GM21619 (cell line): ENCODE data around the gene MACF1.

Experiments
- ATAC-seq: cut with Tn5 transposase; IDR thresholded peaks from one replicate; pipeline ENCODE4 v1.9.1; 2021; ENCODE audit not compliant: unreplicated experiment

The MACF1 gene

DNA sequence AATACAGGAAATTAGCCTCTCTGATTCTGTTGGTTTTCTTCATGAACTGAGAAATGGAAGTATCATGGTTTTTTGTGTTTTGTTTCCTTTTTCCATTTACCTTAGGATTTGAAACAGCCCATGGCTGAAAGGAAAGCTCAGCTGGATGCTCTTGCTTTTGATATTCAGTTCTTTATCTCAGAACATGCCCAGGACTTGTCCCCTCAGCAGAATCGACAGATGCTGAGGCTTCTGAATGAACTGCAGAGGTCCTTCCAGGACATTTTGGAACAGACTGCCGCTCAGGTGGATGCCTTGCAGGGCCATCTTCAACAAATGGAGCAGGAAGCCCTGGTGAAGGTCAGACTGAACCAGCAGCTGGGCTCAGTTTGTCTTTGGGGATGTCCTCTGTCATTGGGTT, 142.4 kb downstream of the MACF1 start:
- ATAC-seq = no peak

DNA sequence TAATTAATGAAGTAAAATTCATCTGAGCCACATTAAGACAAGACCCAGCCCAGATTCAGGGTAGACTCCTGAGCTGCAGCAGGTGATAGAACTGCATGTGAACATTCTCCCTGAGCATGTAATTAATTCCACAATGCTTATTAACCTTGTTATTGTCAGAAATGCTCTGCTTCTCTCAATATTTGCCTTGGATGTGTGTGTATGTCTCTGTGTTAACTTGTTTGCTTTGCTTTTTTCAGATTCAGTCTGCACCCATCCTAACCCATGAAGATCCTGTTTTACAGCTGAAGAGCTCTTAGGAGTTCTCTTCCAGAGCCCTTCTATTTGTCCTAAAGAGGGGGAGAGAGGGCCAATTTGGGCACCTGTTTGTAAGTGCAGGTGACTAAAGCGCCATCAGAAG, 143.8 kb downstream of the MACF1 start:
- ATAC-seq = no peak

DNA sequence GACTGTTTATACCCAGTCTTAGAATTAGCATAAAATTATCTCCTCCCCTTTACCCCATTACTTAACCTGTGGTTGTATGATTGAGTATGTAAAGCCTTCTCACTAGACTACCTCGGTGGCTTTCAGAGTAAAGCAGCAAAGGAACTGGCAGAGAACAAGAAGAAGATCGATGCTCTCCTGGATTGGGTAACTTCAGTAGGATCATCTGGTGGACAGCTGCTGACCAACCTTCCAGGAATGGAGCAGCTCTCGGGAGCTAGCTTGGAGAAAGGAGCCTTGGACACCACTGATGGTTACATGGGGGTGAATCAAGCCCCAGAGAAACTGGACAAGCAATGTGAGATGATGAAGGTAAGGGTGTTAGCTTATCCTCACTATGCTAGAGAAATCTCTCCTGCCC, 148.4 kb downstream of the MACF1 start:
- ATAC-seq = no peak

DNA sequence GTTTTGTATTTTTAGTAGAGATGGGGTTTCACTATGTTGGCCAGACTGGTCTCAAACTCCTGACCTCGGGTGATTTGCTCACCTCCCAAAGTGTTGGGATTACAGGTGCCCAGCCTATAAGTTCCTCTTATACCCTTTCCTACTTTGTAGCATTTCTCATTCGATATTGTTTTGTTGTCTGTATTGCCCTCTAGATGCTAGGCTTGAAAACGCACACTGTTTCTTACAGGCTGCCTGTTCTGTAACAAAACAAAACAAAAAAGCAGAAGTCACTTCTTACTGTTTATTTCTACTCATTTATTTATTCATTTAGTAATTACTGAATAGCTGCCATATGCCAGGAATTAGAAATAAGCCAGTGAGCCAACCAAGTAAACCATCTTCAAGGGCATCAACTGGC, 150.1 kb downstream of the MACF1 start:
- no peak for ATAC-seq

DNA sequence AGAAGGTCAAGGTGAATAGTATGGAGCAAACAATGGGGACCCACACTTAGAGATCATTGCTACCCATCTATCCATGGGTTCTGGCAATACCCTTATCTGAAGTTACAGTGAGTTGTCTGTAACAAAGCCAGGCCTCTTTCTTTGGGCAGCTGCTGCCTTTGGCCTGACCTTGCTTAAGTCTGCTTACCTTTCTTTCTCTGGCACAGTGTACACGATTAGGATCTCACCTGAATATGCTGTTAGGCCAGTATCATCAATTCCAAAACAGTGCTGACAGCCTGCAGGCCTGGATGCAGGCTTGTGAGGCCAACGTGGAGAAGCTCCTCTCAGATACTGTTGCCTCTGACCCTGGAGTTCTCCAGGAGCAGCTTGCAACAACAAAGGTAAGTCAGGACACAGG, 154.0 kb downstream of the MACF1 start:
- no peak for ATAC-seq

DNA sequence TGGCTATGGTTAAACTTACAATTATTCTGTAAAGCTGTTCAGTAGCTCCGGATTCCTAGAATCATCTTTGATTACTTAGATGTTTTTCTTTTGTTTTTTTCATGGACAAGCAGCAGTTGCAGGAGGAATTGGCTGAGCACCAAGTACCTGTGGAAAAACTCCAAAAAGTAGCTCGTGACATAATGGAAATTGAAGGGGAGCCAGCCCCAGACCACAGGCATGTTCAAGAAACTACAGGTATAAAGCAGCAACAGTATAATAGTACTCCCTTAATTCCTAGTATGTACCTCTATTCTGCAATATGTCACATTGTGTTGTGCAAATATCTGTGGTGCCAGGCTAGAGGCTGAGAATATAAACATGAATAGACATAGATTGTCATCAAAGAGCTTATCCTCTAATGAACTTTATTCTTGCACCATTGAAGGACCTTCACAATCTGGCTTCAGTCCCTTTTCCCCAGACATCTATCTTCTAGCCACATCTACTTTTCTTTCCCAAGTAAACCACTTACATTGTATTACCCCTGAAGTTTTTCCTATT, 154.6 kb downstream of the MACF1 start:
- no peak for ATAC-seq

DNA sequence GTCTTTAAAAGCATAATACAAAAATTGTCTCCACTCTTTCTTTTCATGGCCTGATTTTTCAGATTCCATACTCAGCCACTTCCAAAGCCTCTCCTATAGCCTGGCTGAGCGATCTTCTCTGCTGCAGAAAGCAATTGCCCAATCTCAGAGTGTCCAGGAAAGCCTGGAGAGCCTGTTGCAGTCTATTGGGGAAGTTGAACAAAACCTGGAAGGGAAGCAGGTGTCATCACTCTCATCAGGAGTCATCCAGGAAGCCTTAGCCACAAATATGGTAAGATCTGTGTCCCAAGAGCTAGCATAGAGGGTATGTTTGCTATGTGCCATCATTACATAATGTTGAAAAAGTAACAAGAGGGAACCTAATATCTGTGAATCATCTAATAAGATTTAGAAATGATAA, 156.2 kb downstream of the MACF1 start:
- ATAC-seq = no peak

DNA sequence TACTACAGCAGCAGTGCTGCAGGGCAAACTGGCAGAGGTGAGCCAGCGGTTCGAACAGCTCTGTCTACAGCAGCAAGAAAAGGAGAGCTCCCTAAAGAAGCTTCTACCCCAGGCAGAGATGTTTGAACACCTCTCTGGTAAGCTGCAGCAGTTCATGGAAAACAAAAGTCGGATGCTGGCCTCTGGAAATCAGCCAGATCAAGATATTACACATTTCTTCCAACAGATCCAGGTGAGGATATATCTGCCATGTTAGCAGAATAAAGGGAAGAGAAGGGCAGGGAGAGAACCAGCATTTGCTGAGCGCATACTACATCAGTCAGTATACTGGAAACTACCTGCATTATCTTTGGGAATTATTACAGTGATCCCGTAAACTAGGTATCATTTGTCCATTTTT, 157.0 kb downstream of the MACF1 start:
- no peak for ATAC-seq

DNA sequence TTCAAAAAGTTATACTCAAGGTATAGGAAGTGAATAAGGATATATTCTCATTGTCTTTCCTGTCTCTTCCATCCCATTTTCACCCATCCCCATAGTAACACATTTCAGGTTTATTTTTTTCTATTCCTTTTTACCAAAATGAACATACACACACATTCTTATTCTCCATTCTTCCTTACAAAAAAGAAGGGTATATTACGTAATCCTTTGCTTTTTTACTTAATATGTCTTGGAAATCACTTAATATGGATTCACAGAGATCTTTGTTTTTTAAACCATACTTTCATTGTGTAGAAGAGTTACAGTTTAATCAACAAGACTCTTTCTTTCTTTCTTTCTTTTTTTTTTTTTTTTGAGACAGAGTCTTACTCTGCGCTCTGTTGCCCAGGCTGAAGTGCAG, 158.8 kb downstream of the MACF1 start:
- ATAC-seq = no peak

DNA sequence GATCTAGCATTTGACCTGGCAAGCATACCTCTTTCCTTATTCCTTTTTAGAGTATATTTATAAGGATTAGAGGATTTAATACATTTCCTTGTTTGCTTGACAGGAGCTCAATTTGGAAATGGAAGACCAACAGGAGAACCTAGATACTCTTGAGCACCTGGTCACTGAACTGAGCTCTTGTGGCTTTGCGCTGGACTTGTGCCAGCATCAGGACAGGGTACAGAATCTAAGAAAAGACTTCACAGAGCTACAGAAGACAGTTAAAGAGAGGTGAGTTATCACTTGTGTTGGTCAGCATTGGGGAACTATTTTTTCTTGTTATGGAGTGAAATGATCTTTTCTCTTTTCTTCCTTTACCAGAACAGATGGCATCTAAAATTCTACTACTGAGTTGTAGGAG, 163.6 kb downstream of the MACF1 start:
- no peak for ATAC-seq

DNA sequence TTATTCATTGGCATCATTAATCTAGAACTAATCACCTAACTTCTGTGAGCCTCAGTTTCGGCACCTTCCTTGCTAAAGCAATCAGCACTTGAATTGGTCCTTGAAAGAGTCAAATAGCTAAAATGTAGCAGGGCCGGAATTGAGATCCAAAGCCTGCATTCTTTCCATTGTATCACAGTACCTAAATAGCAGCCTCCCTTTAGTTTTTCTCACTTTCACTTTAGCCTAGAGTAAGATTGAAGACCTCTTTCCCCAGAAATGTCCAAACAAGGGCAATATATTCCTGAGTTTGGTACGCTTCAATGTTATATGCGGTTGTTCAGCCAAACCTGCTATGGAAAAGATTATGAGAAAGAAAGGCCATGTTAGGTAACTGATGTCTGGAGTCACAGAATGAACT, 165.1 kb downstream of the MACF1 start:
- no peak for ATAC-seq

DNA sequence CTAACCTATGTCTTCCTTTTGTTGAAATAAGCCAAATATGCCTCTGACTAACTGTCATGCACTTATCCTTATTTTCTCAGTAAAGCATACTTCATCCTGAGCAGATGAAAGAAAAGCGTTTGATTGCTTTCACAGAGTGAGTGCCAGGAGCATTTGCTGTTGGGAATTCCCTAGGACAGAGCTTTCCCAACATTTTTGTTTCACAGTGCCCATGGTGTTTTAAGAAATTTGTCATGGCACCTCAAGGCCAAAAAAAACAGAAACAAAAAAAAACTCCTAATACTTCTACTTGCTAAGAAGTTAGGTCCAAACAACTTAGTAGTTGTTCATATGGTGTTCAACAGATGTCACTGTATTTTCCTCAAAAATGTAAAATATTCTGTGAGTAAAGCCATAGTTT, 166.1 kb downstream of the MACF1 start:
- ATAC-seq = no peak

DNA sequence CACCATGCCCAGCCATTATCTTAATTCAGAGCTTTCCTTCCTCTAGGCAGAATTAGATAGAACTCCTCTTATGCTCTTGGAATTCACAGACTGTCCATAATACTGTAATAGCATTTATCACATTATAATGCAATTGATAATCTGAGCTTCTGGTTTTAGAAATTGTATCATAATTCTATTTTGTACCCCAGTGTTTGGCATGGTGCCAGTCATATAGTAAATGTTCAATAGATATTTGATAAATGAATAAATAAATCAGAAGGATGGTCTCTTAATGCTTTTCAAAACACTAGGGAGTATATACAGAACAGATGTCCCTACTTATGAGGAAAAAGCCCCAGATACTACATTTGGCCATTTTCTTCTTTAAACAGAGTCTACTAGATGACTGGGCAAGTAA, 167.6 kb downstream of the MACF1 start:
- no peak for ATAC-seq

DNA sequence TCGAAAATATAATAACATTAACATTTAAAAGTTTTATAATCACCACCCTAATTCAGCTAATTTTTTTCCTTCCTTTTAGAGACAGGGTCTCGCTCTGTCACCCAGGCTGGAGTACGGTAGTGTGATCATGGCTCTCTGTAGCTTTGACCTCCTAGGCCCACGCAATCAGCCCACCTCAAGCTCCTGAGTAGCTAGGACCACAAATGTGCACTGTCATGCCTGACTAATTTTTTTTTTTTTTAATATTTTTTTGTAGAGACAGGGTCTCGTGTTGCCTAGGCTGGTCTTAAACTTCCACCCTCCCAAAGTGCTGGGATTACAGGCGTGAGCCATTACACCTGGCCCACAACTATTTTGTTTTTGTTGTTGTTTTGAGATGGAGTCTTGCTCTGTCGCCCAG, 172.2 kb downstream of the MACF1 start:
- ATAC-seq = no peak

DNA sequence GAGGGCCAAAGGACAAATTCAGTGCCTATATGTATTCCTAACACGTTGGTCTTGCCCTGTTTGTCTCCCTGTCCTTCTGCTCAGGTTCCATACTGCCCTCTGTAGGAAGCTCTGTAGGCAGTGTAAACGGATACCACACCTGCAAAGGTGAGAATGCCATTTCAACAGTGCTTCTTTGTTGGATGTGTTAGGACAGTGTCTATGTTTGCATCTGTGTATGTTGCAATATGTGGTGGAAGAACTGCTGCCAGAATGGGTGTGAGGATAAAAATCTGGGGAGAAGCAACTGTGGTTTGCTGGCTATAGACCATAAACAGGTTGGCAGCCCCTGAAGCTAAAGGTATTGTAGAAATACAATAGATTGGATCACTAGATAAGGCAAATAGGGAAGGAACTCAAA, 173.9 kb downstream of the MACF1 start:
- ATAC-seq = no peak

DNA sequence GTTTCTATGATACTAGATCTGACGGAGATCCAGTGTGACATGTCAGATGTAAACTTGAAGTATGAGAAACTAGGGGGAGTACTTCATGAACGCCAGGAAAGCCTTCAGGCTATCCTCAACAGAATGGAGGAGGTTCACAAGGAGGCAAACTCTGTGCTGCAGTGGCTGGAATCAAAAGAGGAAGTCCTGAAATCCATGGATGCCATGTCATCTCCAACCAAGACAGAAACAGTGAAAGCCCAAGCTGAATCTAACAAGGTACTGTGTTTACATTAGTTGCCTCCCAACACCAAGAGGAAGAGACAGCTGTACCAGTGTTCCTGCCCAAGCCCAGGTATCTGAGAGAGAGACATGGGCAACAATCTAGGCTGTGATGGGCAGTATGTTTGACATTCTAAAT, 174.7 kb downstream of the MACF1 start:
- no peak for ATAC-seq

DNA sequence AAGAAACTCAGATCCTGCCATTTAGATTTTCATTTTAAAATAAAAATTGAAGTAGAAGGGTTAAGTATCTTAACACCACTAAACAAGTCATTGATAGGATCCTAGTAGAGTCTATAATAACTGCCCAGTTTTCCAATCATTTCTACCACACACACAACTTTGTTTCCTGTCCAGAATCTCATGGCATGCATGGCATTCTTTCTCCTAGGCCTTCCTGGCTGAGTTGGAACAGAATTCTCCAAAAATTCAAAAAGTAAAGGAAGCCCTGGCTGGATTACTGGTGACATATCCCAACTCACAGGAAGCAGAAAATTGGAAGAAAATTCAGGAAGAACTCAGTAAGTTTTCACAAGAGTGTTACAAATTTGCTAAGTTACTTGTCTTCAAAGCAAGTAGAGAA, 175.5 kb downstream of the MACF1 start:
- no peak for ATAC-seq

DNA sequence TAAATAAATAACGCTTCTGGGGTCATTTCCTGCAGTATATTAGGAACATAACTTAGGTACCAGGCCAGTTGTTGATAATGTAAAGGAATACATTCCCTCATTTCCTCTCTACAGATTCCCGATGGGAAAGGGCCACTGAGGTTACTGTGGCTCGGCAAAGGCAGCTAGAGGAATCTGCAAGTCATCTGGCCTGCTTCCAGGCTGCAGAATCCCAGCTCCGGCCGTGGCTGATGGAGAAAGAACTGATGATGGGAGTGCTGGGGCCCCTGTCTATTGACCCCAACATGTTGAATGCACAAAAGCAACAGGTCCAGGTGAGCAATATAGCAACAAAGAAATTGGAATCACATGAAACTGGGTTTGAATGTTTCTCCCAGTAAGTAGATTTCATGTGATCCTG, 177.3 kb downstream of the MACF1 start:
- no peak for ATAC-seq

DNA sequence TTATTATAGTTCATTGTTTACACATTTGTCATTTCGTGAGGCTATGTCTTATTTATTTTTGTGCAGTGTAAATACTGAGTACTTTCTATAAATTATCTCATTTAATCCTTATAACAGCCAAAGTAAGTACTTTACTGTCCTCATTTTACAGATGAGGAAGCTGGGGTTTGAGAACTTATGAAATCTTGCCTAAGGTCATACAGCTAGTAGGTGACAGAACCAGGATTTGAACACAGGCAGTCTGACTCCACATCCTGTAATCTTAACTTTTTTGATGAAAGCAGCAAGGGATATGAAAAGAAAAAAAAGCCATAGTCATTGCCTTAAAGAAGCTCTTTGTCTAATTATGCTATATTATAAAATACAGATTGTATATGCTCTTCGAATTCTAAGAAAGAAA, 179.8 kb downstream of the MACF1 start:
- ATAC-seq = no peak

DNA sequence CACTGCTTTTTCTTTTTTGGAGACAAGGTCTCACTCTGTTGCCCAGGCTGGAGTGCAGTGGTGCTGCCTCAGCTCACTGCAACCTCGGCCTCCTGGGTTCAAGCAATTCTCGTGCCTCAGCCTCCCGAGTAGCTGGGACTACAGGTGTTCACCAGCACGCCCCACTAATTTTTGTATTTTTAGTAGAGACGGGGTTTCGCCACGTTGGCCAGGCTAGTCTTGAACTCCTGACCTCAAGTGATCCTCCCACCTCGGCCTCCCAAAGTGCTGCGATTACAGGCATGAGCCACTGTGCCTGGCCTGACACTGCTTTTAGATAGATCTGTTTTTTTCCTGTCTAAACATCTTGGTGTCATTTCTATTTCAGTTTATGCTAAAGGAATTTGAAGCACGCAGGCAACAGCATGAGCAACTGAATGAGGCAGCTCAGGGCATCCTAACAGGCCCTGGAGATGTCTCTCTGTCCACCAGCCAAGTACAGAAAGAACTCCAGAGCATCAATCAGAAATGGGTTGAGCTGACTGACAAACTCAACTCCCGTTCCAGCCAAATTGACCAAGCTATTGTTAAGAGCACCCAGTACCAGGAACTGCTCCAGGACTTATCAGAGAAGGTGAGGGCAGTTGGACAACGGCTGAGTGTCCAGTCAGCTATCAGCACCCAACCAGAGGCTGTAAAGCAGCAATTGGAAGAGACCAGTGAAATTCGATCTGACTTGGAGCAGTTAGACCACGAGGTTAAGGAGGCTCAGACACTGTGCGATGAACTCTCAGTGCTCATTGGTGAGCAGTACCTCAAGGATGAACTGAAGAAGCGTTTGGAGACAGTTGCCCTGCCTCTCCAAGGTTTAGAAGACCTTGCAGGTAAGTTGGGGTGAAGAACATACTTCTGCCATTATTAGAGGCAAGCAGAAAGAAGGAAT, 180.8 kb downstream of the MACF1 start:
- ATAC-seq = no peak

DNA sequence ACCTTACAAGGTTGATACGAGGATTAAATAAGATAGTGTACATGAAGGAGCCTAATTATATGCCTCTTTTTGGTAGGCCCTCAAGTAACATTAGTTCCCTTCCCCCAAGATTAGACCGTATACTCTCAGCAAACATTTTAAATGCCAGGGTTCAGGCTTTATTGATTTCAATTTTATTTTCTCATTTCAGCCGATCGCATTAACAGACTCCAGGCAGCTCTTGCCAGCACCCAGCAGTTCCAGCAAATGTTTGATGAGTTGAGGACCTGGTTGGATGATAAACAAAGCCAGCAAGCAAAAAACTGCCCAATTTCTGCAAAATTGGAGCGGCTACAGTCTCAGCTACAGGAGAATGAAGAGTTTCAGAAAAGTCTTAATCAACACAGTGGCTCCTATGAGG, 182.5 kb downstream of the MACF1 start:
- ATAC-seq = no peak

DNA sequence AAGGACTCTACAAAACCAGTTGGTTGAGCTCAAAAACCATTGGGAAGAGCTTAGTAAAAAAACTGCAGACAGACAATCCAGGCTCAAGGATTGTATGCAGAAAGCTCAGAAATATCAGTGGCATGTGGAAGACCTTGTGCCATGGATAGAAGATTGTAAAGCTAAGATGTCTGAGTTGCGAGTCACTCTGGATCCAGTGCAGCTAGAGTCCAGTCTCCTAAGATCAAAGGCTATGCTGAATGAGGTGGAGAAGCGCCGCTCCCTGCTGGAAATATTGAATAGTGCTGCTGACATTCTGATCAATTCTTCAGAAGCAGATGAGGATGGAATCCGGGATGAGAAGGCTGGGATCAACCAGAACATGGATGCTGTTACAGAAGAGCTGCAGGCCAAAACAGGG, 183.0 kb downstream of the MACF1 start:
- no peak for ATAC-seq
